CD4-positive, alpha-beta T cell treated with Interleukin-4 for 1 hour (primary cell): ENCODE results near the gene CLDN10.
"Not testable (repeated sequence)": the region's sequence is repeated elsewhere in the genome, so short reads cannot be mapped to it uniquely, and the experiment has no call there.

Experiments used
- DNase-seq, 2 donors: peaks; one replicate each; pipeline ENCODE4 v3.0.0-alpha.2; 2020 to 2022

Gene CLDN10

DNA sequence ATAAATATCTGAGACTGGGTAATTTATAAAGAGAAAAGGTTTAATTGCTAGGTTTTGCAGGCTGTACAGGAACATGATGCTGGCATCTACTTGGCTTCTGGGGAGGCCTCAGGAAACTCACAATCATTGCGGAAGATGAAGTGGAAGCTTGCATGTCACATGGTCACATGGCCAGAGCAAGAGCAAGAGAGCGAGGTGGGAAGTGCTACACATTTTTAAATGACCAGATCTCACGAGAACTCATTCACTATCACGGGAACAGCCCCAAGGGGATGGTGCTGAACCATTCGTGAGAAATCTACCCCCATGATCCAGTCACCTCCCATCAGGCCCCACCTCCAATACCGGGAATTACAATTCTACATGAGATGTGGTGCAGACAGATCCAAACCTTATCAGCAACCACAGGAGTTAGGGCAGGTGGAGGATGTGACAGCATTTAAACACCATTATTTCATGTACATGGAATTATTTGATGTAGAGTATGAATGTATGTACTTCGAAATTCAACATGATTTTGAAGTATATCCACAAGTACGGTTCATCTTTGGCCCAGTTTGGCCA, 10.5 kb upstream of the CLDN10 start:
- no peak for DNase-seq

DNA sequence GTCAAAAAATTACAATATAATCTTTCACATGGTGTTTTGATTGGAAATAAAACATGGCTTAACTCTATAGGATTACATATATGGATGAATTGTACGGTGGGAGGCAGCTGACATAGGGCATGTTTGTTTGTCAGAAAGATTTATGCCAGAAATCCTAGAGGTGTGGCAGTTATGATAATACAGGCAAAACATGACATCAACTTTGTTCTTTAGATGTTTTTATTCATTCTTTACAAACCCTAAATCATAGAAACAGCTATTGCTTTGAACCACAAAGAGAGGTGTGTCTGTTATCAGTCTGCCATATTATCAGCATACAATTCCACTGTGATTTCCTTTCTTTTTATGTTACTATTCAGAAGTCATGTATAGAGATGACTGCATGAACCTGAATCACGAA, 8.2 kb upstream of the CLDN10 start:
- DNase-seq, result no peak

DNA sequence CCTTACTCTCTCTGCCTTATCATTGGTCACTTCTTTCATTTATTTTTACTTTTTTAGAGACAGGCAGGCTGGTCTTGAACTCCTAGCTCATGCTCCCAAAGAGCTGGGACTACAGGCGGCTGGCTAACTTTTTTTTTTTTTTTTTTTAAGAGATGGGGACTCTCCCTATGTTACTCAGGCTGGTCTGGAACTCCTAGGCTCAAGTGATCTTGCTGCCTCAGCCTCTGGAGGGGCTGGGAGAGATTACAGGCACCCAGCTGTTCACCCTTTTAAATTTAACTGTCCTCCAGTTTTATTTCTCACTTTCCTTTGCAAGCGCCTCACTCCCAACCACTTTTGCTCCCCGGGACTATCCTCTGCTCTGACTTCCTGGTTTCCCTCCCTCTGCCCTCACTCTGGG, 5.6 kb upstream of the CLDN10 start:
- no peak for DNase-seq

DNA sequence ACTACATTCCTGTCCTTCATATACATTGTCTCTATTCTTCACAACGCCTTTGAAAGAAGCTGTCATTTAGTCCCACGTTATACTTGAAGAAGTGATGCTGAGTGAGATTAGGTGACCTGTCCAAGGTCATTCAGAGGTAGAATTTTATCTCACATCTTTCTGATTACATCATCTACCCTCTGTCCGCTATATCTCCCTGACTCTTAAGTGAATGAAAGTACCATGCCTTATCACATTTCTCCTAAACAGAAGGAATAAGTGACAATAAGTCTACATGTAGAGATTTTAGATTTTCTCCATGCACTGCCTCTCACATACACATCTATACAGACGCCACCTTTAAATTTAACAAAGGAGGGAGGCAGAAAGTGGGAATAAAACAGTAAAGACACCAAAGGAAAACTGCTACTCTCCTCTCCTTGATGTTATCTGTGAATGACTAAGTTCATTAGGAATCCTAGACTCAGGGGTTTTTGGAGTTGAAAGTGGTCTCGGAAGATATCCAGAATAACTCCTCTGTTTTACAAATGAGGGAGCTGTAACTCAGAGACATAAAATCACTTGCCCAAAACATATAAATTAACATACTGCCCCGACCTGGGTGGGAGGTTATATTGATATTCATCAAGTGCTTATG, 4.9 kb upstream of the CLDN10 start:
- no peak for DNase-seq

DNA sequence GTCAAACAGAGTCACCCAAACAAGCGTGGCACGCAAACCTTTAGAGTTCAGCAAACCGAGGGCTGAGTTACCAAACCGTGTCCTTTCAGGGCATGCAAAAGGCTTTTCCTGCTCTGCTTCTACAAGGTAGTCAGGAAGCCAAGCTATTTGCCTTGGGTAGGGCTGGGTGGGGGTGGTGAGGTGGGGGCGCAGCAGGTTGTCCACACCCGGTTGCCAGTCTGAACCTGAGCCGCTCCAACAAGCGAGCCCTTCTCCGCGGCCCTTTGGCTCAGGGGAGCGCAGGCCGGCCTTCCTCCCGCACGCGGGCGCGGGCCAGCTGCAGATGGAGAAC, 347 bp upstream of the CLDN10 start:
- DNase-seq, result no peak

DNA sequence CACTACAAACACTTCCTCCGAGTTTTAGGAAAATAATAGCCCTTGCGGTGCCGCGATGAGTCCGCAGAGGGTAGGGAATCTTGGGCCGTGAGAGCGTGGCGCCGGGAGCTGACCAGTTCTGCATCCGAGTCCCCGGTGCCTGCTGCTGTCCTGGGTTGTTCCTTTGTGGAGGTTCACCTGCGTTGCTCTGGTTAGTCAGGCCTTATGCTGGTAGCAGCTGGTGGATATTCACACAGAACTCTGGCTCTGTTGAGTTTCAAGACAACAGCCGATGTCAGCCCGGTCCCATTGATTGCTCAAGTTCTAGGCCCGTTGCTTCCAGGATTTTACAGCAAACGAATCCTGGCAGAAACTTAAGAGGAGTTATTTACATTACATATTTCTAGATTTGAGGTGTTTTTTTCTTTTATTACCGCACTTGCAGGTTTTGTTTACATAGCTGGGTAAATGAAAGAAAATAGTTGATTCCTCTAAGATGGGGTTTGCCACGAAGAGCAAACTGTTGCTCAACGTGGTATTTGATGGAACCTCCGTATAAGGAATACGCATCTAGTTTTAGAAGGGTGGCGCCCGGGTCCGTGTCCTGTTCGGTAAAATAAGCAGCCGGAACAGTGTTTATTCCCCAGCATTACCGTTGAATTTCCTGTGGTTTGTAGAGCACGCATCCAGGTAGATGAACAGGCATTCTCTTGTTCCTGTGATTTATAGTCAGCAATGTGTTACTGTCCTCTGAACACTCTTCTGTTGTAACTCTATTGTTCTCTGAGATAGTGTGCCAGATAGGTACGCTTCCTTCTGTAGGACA, 1.3 kb downstream of the CLDN10 start:
- no peak for DNase-seq

DNA sequence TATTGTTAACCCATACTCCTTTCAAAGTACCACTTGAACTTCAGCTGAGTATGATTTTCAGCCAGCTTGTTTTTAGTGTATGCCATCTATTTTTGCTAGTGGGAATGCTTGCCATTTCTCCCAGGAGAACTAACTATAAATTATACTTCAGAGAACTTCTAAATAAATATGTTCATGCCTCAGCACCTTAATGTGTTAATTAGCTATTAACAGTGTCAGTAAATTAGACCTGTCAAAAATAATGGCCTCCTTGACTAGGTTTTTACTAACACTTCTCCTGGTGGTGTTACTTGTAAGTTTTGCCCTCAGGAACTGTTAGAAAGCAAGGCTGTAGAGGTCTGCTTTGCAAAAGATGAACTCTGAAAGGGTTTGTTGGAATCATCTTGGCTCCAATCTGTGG, 4.5 kb downstream of the CLDN10 start:
- no peak for DNase-seq

DNA sequence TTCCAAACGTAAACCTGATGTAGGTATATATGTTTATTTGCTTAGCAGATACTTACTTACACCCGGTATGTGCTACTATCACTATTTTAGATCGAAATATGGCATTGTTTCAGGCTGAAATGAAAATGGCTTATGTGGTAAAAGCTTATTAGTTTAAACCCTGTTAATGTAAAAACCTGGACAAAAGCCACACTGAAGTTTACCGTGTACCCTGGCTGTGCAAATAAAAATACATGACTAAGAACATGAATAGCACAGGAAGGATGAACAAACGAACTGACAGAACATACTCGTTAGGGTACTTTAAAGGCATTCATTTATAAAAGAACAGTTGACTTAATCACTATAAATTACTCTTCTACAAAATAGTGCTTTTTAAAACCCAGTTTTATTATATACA, 6.6 kb downstream of the CLDN10 start:
- no peak for DNase-seq

DNA sequence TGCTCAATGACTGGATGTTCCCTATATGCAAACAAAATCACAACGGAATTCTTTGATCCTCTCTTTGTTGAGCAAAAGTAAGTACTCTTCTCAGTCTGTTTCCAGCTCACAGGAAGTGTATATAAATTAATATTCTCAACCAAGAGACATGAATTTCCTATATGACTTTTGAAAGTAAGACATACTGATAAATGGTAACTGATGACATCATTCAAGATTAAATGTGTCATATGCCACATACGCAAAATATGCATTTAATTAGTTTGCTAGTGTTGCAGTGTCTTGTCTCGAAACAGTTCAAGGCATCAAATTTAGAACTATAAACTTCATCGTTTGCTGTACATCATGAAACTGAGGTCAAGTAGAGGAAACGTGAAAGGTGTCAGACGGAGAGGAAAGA, 7.9 kb downstream of the CLDN10 start:
- no peak for DNase-seq

DNA sequence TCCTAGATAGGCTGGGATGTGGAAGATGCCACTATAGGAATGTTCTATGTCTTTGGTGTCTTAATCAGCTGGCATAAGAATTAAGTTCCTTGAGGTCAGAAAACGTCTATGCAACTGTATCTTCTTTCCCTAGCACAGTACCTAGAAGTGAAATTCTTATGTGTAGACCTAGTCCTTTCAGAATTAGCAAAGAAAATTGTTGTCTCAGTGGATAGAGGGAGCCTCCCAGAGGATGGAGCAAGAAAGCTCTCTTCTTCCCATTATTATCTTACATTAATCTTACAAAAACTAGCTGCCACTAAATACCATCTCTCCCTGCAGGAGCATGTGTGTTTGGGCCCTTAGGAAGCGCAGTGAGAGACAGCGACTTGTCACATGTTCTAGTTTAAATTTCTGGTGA, 11.6 kb downstream of the CLDN10 start:
- DNase-seq, result no peak

DNA sequence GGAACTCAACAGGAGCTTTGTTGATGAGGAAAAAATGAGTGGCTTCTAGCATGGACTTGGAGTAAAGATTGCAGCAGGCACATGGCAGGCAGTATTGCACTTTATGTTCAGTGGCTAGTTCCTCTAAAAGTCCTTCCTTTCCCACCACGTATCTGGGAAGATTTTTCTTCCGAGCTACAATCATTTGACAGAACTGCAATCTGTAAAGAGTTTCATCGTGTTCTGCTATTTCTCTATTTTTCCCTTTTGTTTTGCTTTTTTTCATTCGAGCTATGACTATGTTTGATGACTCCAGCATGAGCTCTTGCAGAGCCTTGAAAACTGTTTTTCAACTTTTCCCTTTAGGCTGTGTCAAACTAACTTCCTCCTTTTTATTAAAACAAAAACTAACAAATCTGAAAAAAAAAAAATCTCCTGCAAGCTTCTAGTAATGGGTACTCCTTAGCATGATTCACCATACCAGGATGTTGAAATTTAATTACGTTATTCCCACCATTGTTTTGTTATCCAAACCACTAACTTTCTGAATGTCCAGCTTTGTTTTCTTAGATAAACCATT, 12.3 kb downstream of the CLDN10 start:
- no peak for DNase-seq

DNA sequence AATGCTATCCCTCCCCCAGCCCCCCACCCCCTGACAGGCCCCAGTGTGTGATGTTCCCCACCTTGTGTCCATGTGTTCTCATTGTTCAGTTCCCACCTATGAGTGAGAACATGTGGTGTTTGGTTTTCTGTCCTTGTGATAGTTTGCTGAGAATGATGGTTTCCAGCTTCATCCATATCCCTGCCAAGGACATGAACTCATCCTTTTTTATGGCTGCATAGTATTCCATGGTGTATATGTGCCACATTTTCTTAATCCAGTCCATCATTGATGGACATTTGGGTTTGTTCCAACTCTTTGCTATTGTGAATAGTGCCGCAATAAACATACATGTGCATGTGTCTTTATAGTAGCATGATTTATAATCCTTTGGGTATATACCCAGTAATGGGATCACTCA, 13.2 kb downstream of the CLDN10 start:
- DNase-seq, result not testable (repeated sequence)

DNA sequence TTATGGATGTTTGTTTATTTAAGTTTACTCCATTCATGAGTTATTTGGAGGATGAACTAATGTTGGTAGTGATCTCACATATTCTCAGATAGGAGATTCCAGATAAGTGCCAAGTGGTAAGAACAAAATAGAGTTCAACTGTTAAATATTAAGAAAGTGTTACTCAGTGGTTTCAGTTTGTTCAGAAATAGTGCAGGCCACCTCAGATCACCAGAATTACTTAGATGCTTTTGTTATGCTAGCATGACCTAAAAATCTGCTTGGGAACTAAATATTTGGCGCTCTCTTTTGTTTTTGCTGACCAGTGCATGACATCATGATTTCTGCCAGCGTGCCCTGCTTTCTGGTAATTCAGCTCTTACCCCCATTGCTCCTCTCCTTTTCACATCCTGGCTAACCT, 15.6 kb downstream of the CLDN10 start:
- no peak for DNase-seq

DNA sequence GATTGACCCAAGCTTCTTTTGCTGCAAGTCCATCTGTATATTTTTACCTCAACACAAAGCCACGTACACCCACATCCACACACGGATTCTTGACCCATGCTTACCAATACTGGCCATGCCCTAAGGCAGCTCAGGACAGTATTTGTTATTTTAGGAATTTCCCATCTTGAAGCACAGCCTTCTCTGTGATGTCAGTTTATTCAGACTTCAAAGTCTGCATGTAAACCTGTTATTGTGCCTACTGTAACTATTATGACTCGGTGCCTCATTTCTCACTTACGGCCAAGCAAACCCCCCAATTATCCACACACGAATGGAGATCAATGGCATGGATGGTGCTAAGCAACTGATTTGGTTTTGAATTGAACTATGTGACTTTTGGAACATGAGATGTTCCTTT, 17.5 kb downstream of the CLDN10 start:
- DNase-seq, result no peak

DNA sequence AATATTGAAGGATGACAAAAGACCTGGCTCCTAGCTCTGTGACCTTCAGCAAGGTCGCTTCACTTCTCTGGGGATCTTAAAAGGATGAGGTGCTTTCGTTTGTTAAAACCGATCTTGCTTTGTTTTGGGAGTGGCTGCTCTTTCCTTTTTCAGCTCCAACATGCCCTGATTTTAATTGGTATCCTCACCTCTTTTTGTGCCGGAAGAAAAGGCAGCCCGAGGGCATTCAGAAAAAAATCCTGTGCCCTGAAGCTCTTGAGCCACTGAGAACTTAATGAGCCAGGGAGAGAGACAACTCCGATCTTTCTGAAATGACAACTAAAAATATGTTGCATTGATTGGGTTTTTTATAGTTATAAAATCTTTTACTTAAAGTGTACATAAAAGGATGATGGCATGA, 19.4 kb downstream of the CLDN10 start:
- DNase-seq, result no peak

DNA sequence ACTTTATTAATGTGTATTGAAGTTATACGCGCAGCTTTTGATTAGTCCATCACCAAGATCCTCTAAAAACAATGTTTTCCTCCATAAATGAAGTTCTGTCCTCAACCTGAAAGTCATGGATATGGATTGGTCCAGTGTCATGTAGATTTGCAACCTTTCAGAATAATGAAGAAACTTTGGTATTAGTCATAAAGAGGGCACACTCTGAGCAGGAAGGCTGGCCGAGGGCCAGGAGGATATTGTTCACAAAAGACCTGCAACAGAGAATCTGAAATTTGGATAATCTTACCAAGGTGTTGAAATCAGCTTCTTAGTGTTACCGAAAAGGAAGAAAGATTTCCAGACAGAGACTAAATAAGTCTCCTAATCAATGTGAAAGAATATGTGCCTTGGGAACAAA, 20.7 kb downstream of the CLDN10 start:
- DNase-seq, result no peak

DNA sequence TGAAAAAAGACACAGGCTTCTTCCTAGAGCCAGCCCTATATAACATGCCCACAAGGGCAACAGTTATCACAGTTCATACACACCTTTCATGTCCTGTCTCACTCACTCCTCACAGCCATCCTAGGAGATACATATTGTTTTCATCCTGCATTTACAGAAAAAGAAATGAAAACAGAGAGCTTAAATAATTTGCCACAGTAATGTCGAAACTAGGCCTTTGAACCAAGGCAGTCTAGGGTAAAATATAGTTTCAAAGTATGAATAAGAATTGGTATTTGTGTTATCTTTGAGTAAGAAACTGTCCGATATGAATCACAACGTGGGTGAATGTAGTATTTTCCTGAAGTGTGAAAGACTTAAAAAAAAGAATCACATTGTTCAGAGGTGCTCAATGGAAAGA, 26.8 kb downstream of the CLDN10 start:
- no peak for DNase-seq

DNA sequence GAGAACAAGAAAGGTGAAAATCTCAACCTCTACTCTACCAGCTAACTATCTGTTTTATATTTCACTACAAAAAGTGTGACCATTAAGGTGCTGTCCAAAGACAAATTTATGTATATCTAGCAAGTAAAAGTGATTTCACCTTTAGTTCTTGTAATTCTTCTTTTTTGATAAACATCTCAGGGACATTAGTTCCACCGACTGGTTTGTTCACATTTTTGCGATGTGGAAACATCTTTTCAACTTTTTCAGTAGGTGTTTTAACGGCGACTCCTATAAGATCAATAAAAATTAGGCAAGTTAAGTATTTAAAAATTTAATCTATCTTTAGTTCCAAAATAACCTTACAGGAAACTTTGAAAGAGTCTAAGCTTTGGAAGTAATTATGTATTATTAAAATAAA, 33.3 kb downstream of the CLDN10 start:
- no peak for DNase-seq

DNA sequence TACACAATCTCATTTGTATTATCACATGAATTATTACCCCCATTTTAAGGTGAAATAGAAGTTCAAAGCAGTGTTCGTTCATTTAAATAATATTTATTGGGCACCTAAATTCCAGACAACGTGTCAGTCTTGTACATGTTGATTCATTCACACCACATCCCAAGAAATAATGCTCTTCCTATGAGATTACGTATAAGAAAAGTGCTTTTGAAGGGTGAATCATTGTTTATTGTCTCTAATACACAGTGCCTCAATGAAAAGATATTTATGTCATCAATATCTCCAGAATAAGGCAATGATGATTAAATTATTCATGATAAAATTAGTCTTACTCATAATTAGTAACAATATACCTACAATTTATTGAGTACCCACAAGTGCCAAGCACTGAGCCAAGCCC, 35.6 kb downstream of the CLDN10 start:
- DNase-seq, result no peak

DNA sequence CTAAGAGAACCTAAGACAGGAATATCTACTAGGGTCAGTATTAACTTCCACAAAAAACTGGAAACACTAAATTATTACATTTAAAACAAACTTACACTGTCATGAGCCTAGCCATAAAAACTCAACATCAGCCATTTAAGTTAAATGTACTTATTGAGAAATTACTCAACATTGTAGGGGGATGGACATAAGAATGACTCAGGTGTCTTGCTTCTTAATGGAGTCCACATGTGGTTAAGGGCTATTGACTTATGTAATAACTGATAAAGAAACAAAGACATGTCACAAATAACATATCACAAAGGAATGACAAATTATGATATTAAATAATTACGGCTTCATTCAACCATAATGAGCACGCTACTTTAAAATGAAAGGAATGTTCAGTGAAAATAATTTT, 36.2 kb downstream of the CLDN10 start:
- DNase-seq, result no peak

DNA sequence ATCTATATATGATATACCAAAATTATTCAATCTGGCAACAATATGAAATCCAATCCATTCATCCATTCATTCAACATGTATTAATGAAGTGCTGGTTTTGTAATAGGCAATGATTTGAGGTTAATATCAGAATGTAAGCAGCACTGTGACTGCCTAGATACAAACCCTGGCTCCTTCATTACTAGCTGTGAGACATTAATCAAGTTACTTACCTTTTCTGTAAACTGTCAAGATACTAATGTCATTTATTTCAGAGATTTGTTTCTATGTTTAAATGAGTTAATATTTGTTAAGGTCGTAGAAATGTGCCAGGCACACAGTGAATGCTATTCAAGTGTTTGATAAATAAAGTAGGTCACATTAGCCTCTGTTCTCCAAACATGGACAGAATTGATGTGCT, 40.9 kb downstream of the CLDN10 start:
- DNase-seq, result no peak

DNA sequence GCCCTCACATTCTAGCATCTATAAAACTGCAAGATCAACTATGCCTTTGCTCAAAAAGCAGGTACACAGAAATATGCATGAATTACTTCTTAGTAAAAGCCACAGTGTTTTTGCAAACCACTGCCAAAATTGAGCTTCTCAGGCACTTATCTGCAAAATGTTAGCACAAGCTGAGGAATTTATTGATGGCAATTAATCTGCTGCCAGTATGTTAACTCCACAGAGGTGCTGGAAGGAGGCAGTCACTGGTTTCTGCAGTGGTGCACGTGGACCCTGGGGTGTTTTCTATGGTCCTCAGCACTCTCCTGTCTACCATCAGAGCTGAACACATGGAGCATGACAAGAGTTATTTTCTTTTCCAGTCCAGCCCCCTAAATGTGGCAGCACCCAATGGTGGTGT, 44.2 kb downstream of the CLDN10 start:
- DNase-seq, result no peak

DNA sequence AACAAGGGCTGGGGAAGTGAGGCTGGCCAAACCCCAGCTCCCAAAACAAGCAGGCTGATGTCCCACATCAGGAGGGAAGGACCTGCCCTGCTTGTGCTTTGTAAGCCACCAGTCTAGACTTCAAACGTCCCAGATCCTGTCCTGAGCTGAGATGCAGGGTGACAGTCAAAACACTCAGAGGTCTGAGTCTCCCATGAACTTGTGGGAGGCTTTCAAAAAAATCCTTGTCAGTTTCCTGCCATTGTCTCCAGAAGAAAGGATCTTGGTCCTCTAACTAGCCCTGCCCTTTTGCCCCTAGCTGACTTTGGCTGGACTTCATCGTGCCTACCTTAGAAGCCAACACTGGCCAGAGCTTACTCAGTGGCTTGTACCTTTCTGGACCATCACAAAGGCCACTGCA, 48.7 kb downstream of the CLDN10 start:
- no peak for DNase-seq

DNA sequence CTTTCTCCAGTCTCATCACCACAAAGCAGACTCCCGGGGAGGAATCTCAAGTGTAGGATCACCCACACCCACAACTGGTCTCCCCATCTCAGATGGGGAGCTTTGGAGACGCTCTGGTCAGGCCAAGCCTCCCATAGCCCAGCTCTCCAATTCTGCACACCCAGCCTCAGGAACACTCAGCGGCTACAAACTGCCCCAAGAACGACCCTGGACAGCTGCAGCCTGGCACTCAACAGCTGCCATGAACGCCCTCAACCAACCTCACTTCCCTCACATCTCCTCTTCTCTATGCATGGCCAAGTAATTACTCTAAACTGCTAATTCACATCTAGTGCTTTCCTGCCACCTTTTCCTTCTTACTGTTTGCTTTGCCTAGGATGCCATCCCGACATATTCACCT, 49.4 kb downstream of the CLDN10 start:
- no peak for DNase-seq
